Measurements from ENCODE around the gene PITPNM1. TPM values are rescaled to one million over a fixed set of nuclear protein-coding genes. Genes with fewer than 3 reads are reported as not detected.

PITPNM1 gene
- total RNA-seq, 4 donors from 2014 or later, result 4.0 to 12.2 (median 7.7) TPM

DNA sequence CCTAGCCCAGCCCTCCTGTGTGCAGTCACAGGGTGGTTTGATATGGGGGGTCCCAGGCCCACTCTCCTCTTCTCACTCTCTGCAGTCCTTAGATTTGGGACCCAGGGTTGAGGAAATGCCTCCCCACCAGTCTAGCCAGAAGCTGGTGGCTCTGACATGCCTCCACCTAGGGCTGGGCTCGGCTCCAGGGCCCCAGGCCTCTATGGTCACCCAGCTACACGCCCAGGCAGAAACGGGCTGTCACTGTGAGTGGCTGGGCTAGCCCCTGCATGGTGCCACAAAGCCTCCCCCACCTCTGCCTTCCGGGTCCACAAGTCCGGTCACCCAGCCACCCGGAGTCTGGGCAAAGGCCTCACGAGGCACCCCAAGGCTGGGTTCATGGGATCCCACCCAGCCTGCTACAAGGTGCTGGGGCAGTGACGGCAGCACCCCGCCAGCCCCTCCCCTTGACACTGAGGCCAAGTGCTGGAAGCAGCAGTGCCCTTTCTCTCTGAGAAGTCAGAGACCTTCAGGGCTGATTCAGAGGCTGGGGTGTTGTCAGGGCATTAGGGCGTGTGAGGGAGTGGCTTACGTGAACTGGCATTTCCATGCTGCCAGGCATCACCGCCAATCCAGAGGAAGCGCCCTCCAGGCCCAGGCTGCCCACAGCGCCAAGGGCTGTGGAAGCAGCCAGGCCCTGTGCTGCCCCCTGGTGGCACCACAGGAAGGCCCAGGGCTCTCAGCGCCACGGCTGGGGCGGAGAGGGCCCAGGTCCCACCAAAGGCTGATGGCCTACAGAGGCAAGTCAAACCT, 638 bp upstream of the PITPNM1 start:
- Histone ChIP-seq H3K27me3 (peaks cover 0 to 13% (median 0%) of the 10 kb centered on the region in 3 donors), H3K4me1 (peaks cover 26 to 35% of the 10 kb centered on the region in 2 donors), H3K36me3 (peaks cover 0 to 4% of the 10 kb centered on the region in 2 donors), H3K9me3 (no peaks in the 10 kb centered on the region), H3K4me3 (peak overlapping the region; percentile 56 to 66 (median 63)), H3K27ac (peak overlapping the region; percentile 94 to 99 (median 96))
- in situ Hi-C loops (cut with MboI; ENCODE audit: low sequenced_read_pairs in 4 of 4), result loop anchor here in 3 of 4 donors (10.0 kb wide), 1 partner anchor 111 kb away; the partner anchor contains the start of gene RAD9A (in 3 of the 3)
- DNase-seq, result peak; percentile 76 to 92
- ATAC-seq, result peak; percentile 42 to 61
- intact Hi-C loops (cut with DNase I; ENCODE audit: low total_unique reads), result loop anchor here (1.0 to 2.0 kb wide), 4 partner anchors 23 to 104 kb away; partner anchors contain the start of genes AIP, GSTP1, PPP1CA and RPS6KB2
- TF ChIP-seq, protein P1, sequence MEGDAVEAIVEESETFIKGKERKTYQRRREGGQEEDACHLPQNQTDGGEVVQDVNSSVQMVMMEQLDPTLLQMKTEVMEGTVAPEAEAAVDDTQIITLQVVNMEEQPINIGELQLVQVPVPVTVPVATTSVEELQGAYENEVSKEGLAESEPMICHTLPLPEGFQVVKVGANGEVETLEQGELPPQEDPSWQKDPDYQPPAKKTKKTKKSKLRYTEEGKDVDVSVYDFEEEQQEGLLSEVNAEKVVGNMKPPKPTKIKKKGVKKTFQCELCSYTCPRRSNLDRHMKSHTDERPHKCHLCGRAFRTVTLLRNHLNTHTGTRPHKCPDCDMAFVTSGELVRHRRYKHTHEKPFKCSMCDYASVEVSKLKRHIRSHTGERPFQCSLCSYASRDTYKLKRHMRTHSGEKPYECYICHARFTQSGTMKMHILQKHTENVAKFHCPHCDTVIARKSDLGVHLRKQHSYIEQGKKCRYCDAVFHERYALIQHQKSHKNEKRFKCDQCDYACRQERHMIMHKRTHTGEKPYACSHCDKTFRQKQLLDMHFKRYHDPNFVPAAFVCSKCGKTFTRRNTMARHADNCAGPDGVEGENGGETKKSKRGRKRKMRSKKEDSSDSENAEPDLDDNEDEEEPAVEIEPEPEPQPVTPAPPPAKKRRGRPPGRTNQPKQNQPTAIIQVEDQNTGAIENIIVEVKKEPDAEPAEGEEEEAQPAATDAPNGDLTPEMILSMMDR (IDR thresholded peaks at IDR 0.05 in 4 of 5, conservative IDR thresholded peaks at IDR 0.05 in 1 of 5), result peak; percentile 95 to 98 (median 96)
- peak; percentile 32 to 56 for TF ChIP-seq POLR2A (IDR thresholded peaks at IDR 0.05)

DNA sequence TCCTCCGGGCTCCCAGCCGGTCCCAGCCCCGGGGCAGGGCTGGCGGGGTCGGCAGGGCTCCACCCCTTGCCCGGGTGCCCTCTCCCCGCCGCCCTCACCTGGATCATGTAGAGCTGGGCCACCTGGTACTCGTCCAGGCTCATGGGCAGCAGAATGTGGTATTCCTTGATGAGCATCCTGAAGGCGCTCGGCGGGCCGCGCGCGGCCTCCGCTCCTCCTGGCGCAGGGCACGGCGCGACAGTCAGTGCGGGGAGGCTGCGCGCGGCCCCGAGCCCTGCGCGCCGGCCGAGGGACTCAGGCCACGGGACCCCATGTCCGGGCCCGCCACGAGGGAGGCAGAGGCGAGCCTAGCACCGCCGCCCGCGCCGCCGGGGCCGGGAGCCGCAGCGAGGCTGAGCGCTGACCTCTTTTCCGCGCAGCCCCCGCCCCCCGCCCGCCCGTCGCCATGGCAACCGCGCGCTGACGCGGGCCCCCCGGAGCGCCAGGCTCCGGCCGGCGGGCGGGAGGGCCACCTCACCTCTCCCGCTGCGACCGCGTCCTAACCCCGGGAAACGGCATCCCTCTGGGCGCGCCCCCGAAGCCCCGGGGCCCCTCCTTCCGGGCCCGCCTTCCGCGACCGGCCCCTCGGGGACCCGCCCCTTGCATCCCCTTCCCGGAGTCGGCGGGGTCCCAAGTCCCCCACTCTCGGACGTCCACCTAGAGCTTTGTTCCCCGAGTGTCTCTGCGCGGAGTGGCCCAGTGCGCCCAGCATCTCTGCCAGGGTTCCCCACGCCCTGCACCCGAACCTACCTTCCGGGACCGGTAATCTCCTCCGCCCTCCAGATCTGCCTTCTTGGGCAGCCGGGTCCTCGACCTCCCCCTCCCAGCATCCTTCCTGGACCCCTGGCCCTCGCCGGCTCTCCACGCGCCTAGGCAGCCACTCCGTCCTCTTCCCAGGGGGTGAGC, 886 bp downstream of the PITPNM1 start:
- intact Hi-C loops (cut with DNase I; ENCODE audit: low total_unique reads), result no loop called here
- in situ Hi-C loops (cut with MboI; ENCODE audit: low sequenced_read_pairs in 4 of 4), result loop anchor here in 3 of 4 donors (10.0 kb wide), 1 partner anchor 109 kb away; the partner anchor contains the start of gene RAD9A (in 3 of the 3)
- Histone ChIP-seq H3K4me1 (peaks cover 26 to 35% of the 10 kb centered on the region in 2 donors), H3K27me3 (peaks cover 0 to 13% (median 0%) of the 10 kb centered on the region in 3 donors), H3K4me3 (peak overlapping the region; percentile 56 to 66 (median 63)), H3K27ac (peak overlapping the region; percentile 94 to 99 (median 96)), H3K36me3 (peaks cover 0 to 4% of the 10 kb centered on the region in 2 donors), H3K9me3 (no peaks in the 10 kb centered on the region)
- DNase-seq (no peak), ATAC-seq (no peak)
- TF ChIP-seq, protein P1 (IDR thresholded peaks at IDR 0.05 in 4 of 5, conservative IDR thresholded peaks at IDR 0.05 in 1 of 5), result no peak
- TF ChIP-seq POLR2A (IDR thresholded peaks at IDR 0.05), result no peak

DNA sequence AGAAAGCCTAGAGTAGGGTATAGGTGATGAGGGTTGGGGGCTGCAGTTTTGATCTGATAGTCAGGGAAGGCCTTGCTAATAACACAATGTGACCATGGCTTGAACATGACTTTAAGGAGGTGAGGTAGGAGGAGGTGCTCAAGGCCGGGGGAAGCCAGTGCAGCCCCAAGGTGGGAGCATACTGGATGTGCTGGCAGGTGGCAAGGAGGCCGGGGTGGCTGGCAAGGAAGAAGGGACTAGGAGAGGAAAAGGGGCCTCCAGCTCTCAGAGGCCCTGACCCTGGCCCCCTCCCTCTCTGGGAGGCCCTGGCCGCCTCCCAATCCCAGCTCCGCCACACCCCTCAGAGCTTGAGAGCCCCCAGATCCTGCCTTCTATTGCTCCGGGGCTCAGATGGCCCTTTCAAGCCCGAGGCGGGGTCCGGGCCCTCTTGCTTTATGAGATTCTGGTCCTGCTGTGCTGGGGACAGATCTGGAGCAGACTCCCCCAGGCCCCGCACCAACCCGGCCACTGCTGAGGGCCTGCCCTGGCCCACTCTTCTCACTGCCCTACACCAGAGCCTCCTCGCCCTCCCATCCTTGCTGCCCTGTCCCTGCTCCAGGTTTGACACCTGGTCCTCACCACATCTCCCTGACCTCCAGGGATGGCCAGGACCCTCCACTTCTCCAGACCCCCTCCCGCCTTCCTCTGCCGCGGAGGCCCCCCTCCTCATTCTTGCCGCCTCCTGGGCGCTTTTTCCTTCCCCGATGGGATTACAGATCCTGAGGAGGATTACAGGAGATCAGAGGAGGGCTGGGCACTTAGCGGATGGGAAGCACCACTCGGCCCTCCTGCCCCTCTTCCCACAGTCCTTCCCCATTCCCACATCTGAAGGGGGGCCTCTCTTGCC, 1.8 kb downstream of the PITPNM1 start:
- H3K27ac ChIP-seq, result no peak overlapping the region
- intact Hi-C loops (cut with DNase I; ENCODE audit: low total_unique reads), result no loop called here
- no peaks in the 10 kb centered on the region for H3K9me3 ChIP-seq
- no peak for DNase-seq
- peaks cover 0 to 4% of the 10 kb centered on the region in 2 donors for H3K36me3 ChIP-seq
- H3K4me3 ChIP-seq, result peak overlapping the region in 2 of 4 donors; percentile 62 to 64
- TF ChIP-seq, protein P1 (IDR thresholded peaks at IDR 0.05 in 4 of 5, conservative IDR thresholded peaks at IDR 0.05 in 1 of 5), result no peak
- TF ChIP-seq POLR2A (IDR thresholded peaks at IDR 0.05), result no peak
- peaks cover 0 to 13% (median 0%) of the 10 kb centered on the region in 3 donors for H3K27me3 ChIP-seq
- peaks cover 21 to 35% of the 10 kb centered on the region in 2 donors for H3K4me1 ChIP-seq
- in situ Hi-C loops (cut with MboI; ENCODE audit: low sequenced_read_pairs in 4 of 4), result loop anchor here in 3 of 4 donors (10.0 kb wide), 1 partner anchor 109 kb away; the partner anchor contains the start of gene RAD9A (in 3 of the 3)
- no peak for ATAC-seq
